ENCODE results near the gene LRRIQ1. TPM values are rescaled to one million over a fixed set of nuclear protein-coding genes. Genes with fewer than 3 reads are reported as not detected.

LRRIQ1 gene
- total and polyA plus RNA-seq, 4 donors: 0.05 to 0.08 TPM; not detected in 2

- H3K27ac ChIP-seq (ENCODE audit: low read depth in 1 of 2, low read length in 2 of 2): no peak overlapping the region
- no peaks in the 10 kb centered on the region for H3K4me1 ChIP-seq (ENCODE audit: control insufficient read depth in 4 of 4, insufficient read depth in 4 of 4, low read length in 3 of 4)
- H3K27me3 ChIP-seq (ENCODE audit: control insufficient read depth in 4 of 4, insufficient read depth in 4 of 4, low read length in 3 of 4): no peaks in the 10 kb centered on the region
- H3K9ac ChIP-seq (ENCODE audit: low read depth in 1 of 2, low read length in 2 of 2): no peak overlapping the region
- no peaks in the 10 kb centered on the region for H3K36me3 ChIP-seq (ENCODE audit: control insufficient read depth in 4 of 4, insufficient read depth in 3 of 4, low read depth in 1 of 4, low read length in 3 of 4)
- 39% methylated on average over 2 of the region's 2 CpGs for WGBS
- H3K4me3 ChIP-seq (ENCODE audit: low read depth in 1 of 3, low read length in 3 of 3): no peak overlapping the region
- no peak for TF ChIP-seq NR2F2 (IDR thresholded peaks at IDR 0.05)
- TF ChIP-seq TAF1 (conservative IDR thresholded peaks at IDR 0.05): no peak
- TF ChIP-seq, protein P1, sequence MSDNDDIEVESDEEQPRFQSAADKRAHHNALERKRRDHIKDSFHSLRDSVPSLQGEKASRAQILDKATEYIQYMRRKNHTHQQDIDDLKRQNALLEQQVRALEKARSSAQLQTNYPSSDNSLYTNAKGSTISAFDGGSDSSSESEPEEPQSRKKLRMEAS (IDR thresholded peaks at IDR 0.05): no peak
- TF ChIP-seq, protein P2, sequence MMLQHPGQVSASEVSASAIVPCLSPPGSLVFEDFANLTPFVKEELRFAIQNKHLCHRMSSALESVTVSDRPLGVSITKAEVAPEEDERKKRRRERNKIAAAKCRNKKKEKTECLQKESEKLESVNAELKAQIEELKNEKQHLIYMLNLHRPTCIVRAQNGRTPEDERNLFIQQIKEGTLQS (IDR thresholded peaks at IDR 0.05): no peak
- no peak for TF ChIP-seq FOXA1 (IDR thresholded peaks at IDR 0.05)
- no peak for TF ChIP-seq HNF4A (conservative IDR thresholded peaks at IDR 0.05)
- TF ChIP-seq GABPA (IDR thresholded peaks at IDR 0.05 in 1 of 2, conservative IDR thresholded peaks at IDR 0.05 in 1 of 2): no peak
- no peak for TF ChIP-seq EGR1 (IDR thresholded peaks at IDR 0.05; ENCODE audit: low read depth in 2 of 2)
- TF ChIP-seq FOXA2 (IDR thresholded peaks at IDR 0.05): no peak
- no peak for TF ChIP-seq HNF4G (IDR thresholded peaks at IDR 0.05)
- no peak for TF ChIP-seq REST (IDR thresholded peaks at IDR 0.05)
- TF ChIP-seq, protein P3, sequence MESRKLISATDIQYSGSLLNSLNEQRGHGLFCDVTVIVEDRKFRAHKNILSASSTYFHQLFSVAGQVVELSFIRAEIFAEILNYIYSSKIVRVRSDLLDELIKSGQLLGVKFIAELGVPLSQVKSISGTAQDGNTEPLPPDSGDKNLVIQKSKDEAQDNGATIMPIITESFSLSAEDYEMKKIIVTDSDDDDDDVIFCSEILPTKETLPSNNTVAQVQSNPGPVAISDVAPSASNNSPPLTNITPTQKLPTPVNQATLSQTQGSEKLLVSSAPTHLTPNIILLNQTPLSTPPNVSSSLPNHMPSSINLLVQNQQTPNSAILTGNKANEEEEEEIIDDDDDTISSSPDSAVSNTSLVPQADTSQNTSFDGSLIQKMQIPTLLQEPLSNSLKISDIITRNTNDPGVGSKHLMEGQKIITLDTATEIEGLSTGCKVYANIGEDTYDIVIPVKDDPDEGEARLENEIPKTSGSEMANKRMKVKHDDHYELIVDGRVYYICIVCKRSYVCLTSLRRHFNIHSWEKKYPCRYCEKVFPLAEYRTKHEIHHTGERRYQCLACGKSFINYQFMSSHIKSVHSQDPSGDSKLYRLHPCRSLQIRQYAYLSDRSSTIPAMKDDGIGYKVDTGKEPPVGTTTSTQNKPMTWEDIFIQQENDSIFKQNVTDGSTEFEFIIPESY (IDR thresholded peaks at IDR 0.05): no peak
- TF ChIP-seq, protein P4, sequence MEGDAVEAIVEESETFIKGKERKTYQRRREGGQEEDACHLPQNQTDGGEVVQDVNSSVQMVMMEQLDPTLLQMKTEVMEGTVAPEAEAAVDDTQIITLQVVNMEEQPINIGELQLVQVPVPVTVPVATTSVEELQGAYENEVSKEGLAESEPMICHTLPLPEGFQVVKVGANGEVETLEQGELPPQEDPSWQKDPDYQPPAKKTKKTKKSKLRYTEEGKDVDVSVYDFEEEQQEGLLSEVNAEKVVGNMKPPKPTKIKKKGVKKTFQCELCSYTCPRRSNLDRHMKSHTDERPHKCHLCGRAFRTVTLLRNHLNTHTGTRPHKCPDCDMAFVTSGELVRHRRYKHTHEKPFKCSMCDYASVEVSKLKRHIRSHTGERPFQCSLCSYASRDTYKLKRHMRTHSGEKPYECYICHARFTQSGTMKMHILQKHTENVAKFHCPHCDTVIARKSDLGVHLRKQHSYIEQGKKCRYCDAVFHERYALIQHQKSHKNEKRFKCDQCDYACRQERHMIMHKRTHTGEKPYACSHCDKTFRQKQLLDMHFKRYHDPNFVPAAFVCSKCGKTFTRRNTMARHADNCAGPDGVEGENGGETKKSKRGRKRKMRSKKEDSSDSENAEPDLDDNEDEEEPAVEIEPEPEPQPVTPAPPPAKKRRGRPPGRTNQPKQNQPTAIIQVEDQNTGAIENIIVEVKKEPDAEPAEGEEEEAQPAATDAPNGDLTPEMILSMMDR (IDR thresholded peaks at IDR 0.05; ENCODE audit: low read depth, low read length, missing input control): no peak
- TF ChIP-seq JUND (IDR thresholded peaks at IDR 0.05): no peak
- no peak for TF ChIP-seq RXRA (IDR thresholded peaks at IDR 0.05)
- TF ChIP-seq SP1 (IDR thresholded peaks at IDR 0.05): no peak
- no peak for TF ChIP-seq YY1 (IDR thresholded peaks at IDR 0.05)
- TF ChIP-seq RAD21 (IDR thresholded peaks at IDR 0.05): no peak
- H3K9me3 ChIP-seq (ENCODE audit: control insufficient read depth in 4 of 4, low read length in 3 of 4): no peaks in the 10 kb centered on the region
- no peak for DNase-seq (ENCODE audit: low spot score)
Observed at GRCh38 chr12:85237327-85237726, 201.2 kb downstream of the LRRIQ1 start.

Measured in liver (tissue), 9 donors.